Endodermal cell (in vitro differentiated cells): ENCODE measurements around the gene KIF6. TPM values are rescaled to one million over a fixed set of nuclear protein-coding genes. Genes with fewer than 3 reads are reported as not detected.
"Not testable (repeated sequence)": the region's sequence is repeated elsewhere in the genome, so short reads cannot be mapped to it uniquely, and the experiment has no call there.

Experiments used
- DNase-seq: peaks from one replicate; pipeline ENCODE4 v3.0.0-alpha.2; 2017
- H3K27ac ChIP-seq: 2 replicates; pipeline ENCODE4 v1.5.1; 2013; ENCODE audit warnings: mild to moderate bottlenecking, low read depth, low read length, moderate library complexity
- H3K27me3 ChIP-seq: 2 replicates; pipeline ENCODE4 v1.6.1; 2013; ENCODE audit warnings: mild to moderate bottlenecking, low read length, moderate library complexity; ENCODE audit not compliant: insufficient read depth, control insufficient read depth, poor library complexity, severe bottlenecking
- H3K36me3 ChIP-seq: 2 replicates; pipeline ENCODE4 v1.7.0; 2013; ENCODE audit warnings: mild to moderate bottlenecking, low read length, moderate library complexity; ENCODE audit not compliant: control insufficient read depth, insufficient read depth
- H3K4me1 ChIP-seq: one replicate; pipeline ENCODE4 v1.7.0; 2013; ENCODE audit warnings: low read length; ENCODE audit not compliant: control insufficient read depth, insufficient read depth
- H3K4me3 ChIP-seq: 2 replicates; pipeline ENCODE4 v1.5.1; 2013; ENCODE audit warnings: mild to moderate bottlenecking, low read length, moderate library complexity
- H3K9ac ChIP-seq: 2 replicates; pipeline ENCODE4 v1.6.1; 2013; ENCODE audit warnings: mild to moderate bottlenecking, low read length, moderate library complexity; ENCODE audit not compliant: poor library complexity, severe bottlenecking; ENCODE audit errors: extremely low read depth
- H3K9me3 ChIP-seq: 2 replicates; pipeline ENCODE4 v1.6.1; 2013; ENCODE audit warnings: mild to moderate bottlenecking, low read length, moderate library complexity; ENCODE audit not compliant: control insufficient read depth
- H3K27ac Mint-ChIP-seq: 2 replicates; pipeline ENCODE4 v1.8.0; 2020; ENCODE audit warnings: mixed read lengths
- H3K27me3 Mint-ChIP-seq: 2 replicates; pipeline ENCODE4 v1.8.0; 2021; ENCODE audit warnings: mild to moderate bottlenecking, mixed read lengths; ENCODE audit not compliant: insufficient read depth
- H3K36me3 Mint-ChIP-seq: 2 replicates; pipeline ENCODE4 v1.8.0; 2020; ENCODE audit warnings: low read depth, mixed read lengths
- H3K4me1 Mint-ChIP-seq: 2 replicates; pipeline ENCODE4 v1.8.0; 2020; ENCODE audit warnings: mixed read lengths
- H3K4me3 Mint-ChIP-seq: 2 replicates; pipeline ENCODE4 v1.8.0; 2020; ENCODE audit warnings: mild to moderate bottlenecking, moderate library complexity, mixed read lengths
- H3K9me3 Mint-ChIP-seq: 2 replicates; pipeline ENCODE4 v1.8.0; 2020; ENCODE audit warnings: mild to moderate bottlenecking, mixed read lengths
- CTCF ChIP-seq: fragments of 200-600 bp; sonication (generic); conservative IDR thresholded peaks from 2 replicates; pipeline ENCODE4 v1.5.0; 2021; ENCODE audit warnings: antibody characterized with exemption, mild to moderate bottlenecking
- WGBS, 2 experiments: methylation state at CpG; one replicate each; pipeline versions ENCODE4 v1.1.5 to v1.1.7; 2013; ENCODE audit warnings: missing lambda C conversion rate in 2 of 2, mixed read lengths in 1 of 2; ENCODE audit not compliant: insufficient coverage in 1 of 2, insufficient read length in 1 of 2; 5-methylcytosine and 5-hydroxymethylcytosine counted together
- total RNA-seq, 2 donors: library from RNA; stranded (reverse); fragmentation: NEBNext Ultra II Directional in 1 of 2; extraction: Animal tissue kit (Norgen Biotek cat#: 25700) in 1 of 2; gene quantifications; 2 replicates in 1 of 2; 3 replicates in 1 of 2; pipeline ENCODE4 v1.2.1, GENCODE V29; 2021

The KIF6 gene
- total RNA-seq, 2 donors from 2014 or later, result 0.62 to 1.1 TPM

GRCh38 chr6:39287601-39288000 lies 437.6 kb downstream of the KIF6 start:
- Histone ChIP-seq H3K4me3 (no peak overlapping the region), H3K36me3 (no peaks in the 10 kb centered on the region), H3K27ac (no peak overlapping the region), H3K9me3 (no peaks in the 10 kb centered on the region), H3K27me3 (no peaks in the 10 kb centered on the region), H3K9ac (no peak overlapping the region), H3K4me1 (no peaks in the 10 kb centered on the region)
- WGBS, 2 experiments, result 93 to 95% methylated on average over 3 of the region's 3 CpGs
- Mint-ChIP-seq H3K27ac (no peak overlapping the region), H3K4me3 (no peak overlapping the region), H3K27me3 (peaks cover 3% of the 10 kb centered on the region), H3K9me3 (no peaks in the 10 kb centered on the region), H3K36me3 (no peaks in the 10 kb centered on the region), H3K4me1 (no peaks in the 10 kb centered on the region)
- TF ChIP-seq CTCF, result no peak
- no peak for DNase-seq

GRCh38 chr6:39286596-39286995 lies 438.6 kb downstream of the KIF6 start:
- not testable (repeated sequence) for H3K27me3 ChIP-seq, H3K36me3 Mint-ChIP-seq, H3K4me3 Mint-ChIP-seq, H3K9ac ChIP-seq, DNase-seq, H3K4me3 ChIP-seq, H3K27me3 Mint-ChIP-seq, H3K9me3 Mint-ChIP-seq, H3K4me1 Mint-ChIP-seq, H3K27ac ChIP-seq, H3K36me3 ChIP-seq, H3K27ac Mint-ChIP-seq, H3K9me3 ChIP-seq, H3K4me1 ChIP-seq
- 80 to 85% methylated on average over 4 to 10 of the region's 10 CpGs for WGBS, 2 experiments

- 70 to 79% methylated on average over 2 of the region's 2 CpGs for WGBS, 2 experiments
- Histone ChIP-seq H3K4me3 (no peak overlapping the region), H3K36me3 (no peaks in the 10 kb centered on the region), H3K9me3 (no peaks in the 10 kb centered on the region), H3K27ac (no peak overlapping the region), H3K27me3 (peaks cover 10% of the 10 kb centered on the region), H3K4me1 (no peaks in the 10 kb centered on the region), H3K9ac (no peak overlapping the region)
- H3K27me3 Mint-ChIP-seq, result peaks cover 9% of the 10 kb centered on the region
- peaks cover 2% of the 10 kb centered on the region for H3K4me1 Mint-ChIP-seq
- H3K36me3 Mint-ChIP-seq, result no peaks in the 10 kb centered on the region
- no peak overlapping the region for H3K27ac Mint-ChIP-seq
- H3K9me3 Mint-ChIP-seq, result no peaks in the 10 kb centered on the region
- no peak overlapping the region for H3K4me3 Mint-ChIP-seq
- no peak for TF ChIP-seq CTCF
- DNase-seq, result no peak
Observed at GRCh38 chr6:39282774-39283173, 442.4 kb downstream of the KIF6 start.

GRCh38 chr6:39281312-39281980 lies 443.8 kb downstream of the KIF6 start:
- no peak overlapping the region for H3K4me3 Mint-ChIP-seq
- H3K9ac ChIP-seq, result no peak overlapping the region
- no peaks in the 10 kb centered on the region for H3K4me1 ChIP-seq
- H3K27me3 Mint-ChIP-seq, result peaks cover 11% of the 10 kb centered on the region
- no peaks in the 10 kb centered on the region for H3K36me3 ChIP-seq
- TF ChIP-seq CTCF, result no peak
- H3K36me3 Mint-ChIP-seq, result no peaks in the 10 kb centered on the region
- H3K27ac ChIP-seq, result no peak overlapping the region
- H3K4me1 Mint-ChIP-seq, result peaks cover 2% of the 10 kb centered on the region
- no peaks in the 10 kb centered on the region for H3K9me3 ChIP-seq
- no peak for DNase-seq
- no peaks in the 10 kb centered on the region for H3K9me3 Mint-ChIP-seq
- no peak overlapping the region for H3K4me3 ChIP-seq
- no peak overlapping the region for H3K27ac Mint-ChIP-seq
- 88 to 93% methylated on average over 9 to 11 of the region's 11 CpGs for WGBS, 2 experiments
- H3K27me3 ChIP-seq, result peaks cover 10% of the 10 kb centered on the region
